GM12874 (cell line): Measurements from ENCODE around the gene ZNF629.

Experiments
- TF ChIP-seq, protein P1 (sequence below): IDR thresholded peaks from 2 replicates; pipeline ENCODE4 v1.5.1; 2011; ENCODE audit warnings: low read depth, mild to moderate bottlenecking, control low read depth, low read length, moderate library complexity; ENCODE audit not compliant: insufficient read depth

Gene ZNF629

DNA sequence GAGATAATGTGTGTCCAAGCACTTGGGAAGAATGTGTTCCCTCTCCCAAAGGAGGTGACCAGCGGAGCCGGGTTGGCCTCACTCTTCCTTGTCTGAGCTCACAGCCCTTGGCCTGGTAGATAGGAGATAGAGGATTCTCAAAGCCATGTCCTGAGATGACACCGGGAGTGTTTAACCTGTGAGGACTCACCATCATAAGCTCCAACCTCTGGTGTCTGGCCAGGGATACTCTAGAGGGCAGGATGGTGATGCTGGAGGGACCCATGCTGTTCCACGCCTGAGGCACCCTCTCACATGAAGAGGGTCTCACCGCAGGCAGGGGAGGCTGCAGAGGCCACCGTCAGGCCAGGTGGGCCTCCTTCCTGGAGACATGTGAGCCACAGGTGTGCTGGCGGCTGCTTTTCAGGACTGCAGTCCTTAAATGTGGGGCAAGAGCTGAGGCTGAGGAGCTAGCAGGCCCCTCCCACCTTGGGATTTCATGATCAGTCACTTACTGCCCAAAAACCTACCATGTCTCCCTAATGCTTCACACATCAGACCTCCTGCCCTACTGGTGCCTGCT, 6.6 kb upstream of the ZNF629 start:
- TF ChIP-seq, protein P1, sequence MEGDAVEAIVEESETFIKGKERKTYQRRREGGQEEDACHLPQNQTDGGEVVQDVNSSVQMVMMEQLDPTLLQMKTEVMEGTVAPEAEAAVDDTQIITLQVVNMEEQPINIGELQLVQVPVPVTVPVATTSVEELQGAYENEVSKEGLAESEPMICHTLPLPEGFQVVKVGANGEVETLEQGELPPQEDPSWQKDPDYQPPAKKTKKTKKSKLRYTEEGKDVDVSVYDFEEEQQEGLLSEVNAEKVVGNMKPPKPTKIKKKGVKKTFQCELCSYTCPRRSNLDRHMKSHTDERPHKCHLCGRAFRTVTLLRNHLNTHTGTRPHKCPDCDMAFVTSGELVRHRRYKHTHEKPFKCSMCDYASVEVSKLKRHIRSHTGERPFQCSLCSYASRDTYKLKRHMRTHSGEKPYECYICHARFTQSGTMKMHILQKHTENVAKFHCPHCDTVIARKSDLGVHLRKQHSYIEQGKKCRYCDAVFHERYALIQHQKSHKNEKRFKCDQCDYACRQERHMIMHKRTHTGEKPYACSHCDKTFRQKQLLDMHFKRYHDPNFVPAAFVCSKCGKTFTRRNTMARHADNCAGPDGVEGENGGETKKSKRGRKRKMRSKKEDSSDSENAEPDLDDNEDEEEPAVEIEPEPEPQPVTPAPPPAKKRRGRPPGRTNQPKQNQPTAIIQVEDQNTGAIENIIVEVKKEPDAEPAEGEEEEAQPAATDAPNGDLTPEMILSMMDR = no peak

DNA sequence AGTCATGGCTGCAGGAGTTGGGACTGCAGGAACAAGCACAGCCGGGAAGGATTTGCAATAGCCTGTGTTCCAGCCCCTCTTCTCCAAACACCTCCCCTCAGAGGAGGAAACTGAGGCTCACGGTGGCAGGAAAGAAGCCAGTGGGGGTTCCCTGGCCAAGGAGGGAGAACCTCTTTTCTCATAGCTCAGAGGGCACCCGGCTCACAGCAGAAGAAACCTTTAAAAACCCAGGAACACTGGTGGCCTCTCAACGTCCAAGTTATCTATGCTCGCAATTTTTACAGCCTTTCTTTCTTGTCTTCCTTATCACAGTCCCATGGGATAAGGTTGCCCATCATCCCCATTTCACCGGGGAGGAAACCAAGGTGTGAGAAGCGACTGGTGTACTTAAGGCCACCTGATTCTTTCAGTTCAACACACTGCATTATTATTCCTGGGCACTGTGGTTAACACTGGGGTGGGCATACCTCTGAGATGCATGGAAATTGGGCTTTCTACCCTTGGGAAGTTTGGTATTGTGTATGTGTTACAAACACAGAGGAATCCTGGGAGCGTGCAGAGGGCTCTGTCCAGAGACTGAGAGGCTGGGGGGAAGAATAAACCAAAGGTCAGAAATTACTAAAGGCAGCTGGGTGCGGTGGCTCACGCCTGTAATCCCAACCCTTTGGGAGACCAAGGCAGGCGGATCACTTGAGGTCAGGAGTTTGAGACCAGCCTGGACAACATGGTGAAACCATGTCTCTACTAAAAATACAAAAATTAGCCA, 791 bp upstream of the ZNF629 start:
- TF ChIP-seq, protein P1 = no peak

DNA sequence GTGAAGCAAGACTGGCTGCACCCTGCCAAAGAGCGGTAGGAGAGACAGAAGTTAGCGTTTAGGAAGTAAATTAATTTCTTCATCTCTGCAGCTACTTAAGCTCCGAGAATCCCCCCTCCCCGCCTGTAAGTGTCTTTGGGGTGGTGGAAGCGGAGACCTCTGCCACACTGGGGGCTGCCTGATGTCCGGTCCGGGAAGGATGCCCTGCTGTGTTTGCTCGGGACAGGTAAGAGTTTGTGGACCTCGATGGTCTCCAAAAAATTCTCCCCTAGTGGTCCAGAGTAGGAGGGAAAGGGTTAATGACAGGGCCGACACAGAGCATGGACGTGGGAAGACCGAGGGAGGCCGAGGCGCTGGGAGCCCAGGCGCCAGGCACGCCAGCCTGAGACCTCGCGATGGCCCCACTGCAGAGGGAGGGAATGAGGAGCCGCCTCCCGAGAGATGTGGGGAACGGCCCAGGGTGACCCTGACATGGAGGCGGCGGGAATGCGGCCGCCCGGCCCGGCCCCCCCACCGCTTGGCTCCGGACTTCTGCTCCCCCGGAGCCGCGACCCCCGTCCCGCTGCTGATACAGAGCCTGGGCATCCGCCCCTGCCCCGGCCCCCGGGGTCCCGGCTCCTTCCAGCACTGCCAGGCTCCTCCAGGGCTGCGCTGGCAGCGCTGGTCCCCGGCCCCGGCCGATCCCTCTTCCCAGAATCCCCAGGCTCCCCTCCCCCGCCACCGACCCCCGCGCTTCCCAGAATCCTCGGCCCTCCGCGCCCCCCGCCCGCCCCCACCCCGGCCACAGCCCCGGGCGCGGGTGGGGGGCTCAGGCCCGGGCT, 680 bp downstream of the ZNF629 start:
- TF ChIP-seq, protein P1 = no peak

DNA sequence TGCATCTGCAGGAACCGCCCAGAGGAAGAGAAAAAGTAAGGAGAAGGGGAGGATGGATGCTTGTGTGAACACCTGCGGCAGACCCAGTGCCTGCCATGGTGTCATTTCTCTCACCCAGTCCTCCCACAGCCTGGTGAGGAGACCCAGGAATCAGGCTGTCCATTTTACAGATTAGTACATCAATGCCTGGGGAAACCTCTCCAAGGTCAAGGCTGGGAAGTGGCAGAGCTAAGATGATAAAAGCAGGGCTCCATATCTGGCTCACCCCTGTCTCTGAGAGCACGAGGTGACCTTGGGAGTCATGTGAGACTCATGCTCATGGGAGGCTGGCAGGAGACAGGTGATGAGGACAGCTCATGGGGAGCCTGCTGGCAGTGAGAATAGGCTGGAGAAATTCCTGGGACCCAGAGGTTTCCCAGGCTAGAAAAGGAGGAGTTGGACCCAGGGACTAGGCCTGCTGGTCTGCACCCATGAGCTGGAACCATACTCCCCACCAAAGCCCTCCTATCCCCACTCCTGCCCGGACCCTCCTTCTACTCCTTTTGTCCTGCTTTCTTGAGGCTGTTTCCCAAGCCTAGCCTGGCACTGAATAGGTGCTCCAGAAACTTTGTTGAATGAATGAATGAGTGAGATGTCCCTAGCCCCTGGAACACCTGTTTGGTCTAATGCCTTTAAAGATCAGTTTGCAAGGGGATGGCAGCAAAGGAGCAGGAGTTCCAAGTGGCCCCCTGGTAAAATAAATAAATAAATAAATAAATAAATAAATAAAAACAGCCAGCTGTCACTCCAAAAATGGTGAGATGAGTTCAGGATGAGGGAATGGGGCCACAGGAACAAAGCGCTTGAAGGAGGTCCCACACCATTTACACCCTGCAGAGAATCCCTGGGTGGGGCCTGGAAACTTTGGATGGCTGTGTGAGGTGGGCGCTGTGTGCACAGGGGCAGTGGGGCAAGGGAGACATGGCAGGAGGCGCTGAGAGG, 1.6 kb downstream of the ZNF629 start:
- TF ChIP-seq, protein P1 = no peak

DNA sequence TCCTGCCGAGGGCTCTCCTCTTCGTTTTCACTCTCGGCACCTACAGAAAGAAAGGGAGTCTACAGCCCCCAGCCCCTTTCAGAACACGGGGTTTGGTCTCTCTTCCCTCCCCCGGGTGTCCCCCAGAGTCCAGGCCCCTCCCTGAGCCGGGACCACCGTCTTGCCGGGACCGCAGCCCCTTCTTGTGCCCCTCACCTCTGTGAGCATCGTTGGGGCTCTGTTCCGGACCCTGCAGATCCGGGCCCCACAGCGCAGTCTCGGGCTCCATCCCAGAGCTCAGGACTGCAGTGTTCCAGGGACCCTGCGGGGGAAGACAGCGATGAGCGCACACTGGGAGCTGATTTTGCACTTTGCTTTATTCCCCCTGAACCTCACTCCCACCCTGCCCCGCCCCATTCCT, 2.8 kb downstream of the ZNF629 start:
- TF ChIP-seq, protein P1 = no peak

DNA sequence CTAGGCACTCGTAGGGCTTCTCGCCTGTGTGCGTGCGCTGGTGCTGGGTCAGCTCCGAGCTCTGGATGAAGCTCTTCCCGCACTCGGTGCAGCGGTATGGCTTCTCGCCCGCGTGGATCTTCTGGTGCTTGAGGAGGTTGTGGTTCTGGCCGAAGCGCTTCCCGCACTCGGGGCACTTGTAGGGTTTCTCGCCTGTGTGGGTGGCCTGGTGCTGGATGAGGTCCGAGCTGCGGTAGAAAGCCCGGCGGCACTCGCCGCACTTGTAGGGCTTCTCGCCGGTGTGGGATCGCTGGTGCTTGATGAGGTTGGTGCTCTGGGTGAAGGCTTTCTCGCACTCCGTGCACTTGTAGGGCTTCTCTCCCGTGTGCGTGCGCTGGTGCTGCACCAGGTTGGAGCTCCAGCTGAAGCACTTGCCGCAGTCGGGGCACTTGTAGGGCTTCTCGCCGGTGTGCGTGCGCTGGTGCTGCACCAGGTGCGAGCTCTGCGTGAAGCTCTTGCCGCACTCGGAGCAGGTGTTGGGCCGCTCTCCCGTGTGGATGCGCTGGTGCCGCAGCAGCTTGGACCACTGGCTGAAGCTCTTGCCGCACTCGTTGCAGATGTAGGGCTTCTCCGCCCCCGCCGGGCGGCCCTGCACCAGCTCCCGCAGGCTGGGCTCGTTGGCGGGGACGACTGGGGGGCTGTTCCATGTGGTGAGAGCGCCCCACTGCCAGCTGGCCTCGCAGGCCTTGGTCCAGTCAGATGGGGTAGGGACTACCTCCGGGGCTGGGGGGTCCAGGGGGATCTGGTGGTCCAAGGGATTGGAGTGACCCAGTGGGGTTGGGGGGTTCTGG, 3.5 kb downstream of the ZNF629 start:
- TF ChIP-seq, protein P1 = no peak
